ENCODE data around the gene AGPS. TPM values are rescaled to one million over a fixed set of nuclear protein-coding genes. Genes with fewer than 3 reads are reported as not detected.

AGPS gene
- polyA plus RNA-seq, 1 of the 3 experiments (the other 2 are of a cell fraction): 10.9 TPM

- TF ChIP-seq IRF3 (IDR thresholded peaks at IDR 0.05; ENCODE audit: low read depth, low read length): no peak
- TF ChIP-seq USF2 (IDR thresholded peaks at IDR 0.05; ENCODE audit: borderline replicate concordance, low read depth, low read length): no peak
- TF ChIP-seq, protein P1, sequence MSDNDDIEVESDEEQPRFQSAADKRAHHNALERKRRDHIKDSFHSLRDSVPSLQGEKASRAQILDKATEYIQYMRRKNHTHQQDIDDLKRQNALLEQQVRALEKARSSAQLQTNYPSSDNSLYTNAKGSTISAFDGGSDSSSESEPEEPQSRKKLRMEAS (IDR thresholded peaks at IDR 0.05; ENCODE audit: low read depth): no peak
- TF ChIP-seq NRF1 (IDR thresholded peaks at IDR 0.05; ENCODE audit: low read depth, low read length): no peak
- no peak for TF ChIP-seq RFX5 (IDR thresholded peaks at IDR 0.05; ENCODE audit: low read length)
- no peak for TF ChIP-seq TAF1 (IDR thresholded peaks at IDR 0.05; ENCODE audit: borderline replicate concordance, low read depth, low read length)
Observed at GRCh38 chr2:177359836-177360595, 32.6 kb upstream of the AGPS start (continued).

- no peaks in the 10 kb centered on the region for H3K36me3 ChIP-seq (replicated peaks in 1 of 2; ENCODE audit: control insufficient read depth in 1 of 2, insufficient read depth in 2 of 2, low read length in 1 of 2)
Observed at GRCh38 chr2:177362499-177362898, 30.1 kb upstream of the AGPS start.

More at GRCh38 chr2:177362499-177362898, 30.1 kb upstream of the AGPS start:
- H3K79me2 ChIP-seq (ENCODE audit: insufficient read depth): no peaks in the 10 kb centered on the region
- TF ChIP-seq REST (IDR thresholded peaks at IDR 0.05; ENCODE audit: low read depth, low read length) (no peak), SIN3A (IDR thresholded peaks at IDR 0.05; ENCODE audit: borderline replicate concordance, low read depth, low read length) (no peak), TEAD4 (IDR thresholded peaks at IDR 0.05; ENCODE audit: borderline replicate concordance, insufficient read depth) (no peak), TAF1 (IDR thresholded peaks at IDR 0.05; ENCODE audit: borderline replicate concordance, low read depth, low read length) (no peak), GATA2 (CRISPR knock-in tag; IDR thresholded peaks at IDR 0.05) (no peak), ELF1 (IDR thresholded peaks at IDR 0.05) (no peak), IRF3 (IDR thresholded peaks at IDR 0.05; ENCODE audit: low read depth, low read length) (no peak)
- CTCF ChIA-PET: no interaction called here
- no peak overlapping the region for H2AFZ ChIP-seq (ENCODE audit: low read depth)
- H4K20me1 ChIP-seq (ENCODE audit: insufficient read depth): no peaks in the 10 kb centered on the region
- H3K9ac ChIP-seq: no peak overlapping the region
- H3K4me1 ChIP-seq (ENCODE audit: control insufficient read depth in 1 of 2, insufficient read depth in 2 of 2, low read depth in 1 of 2, low read length in 1 of 2): no peaks in the 10 kb centered on the region
- 97% methylated on average over 3 of the region's 3 CpGs for WGBS (ENCODE audit: low lambda C conversion rate)
- H3K4me2 ChIP-seq: no peak overlapping the region
- H3K27me3 ChIP-seq (ENCODE audit: insufficient read depth): no peaks in the 10 kb centered on the region
- no peak for DNase-seq
- no peak overlapping the region for H3K4me3 ChIP-seq (ENCODE audit: low read depth in 2 of 2, low read length in 1 of 2)
- H3K9me3 ChIP-seq: no peaks in the 10 kb centered on the region
- H3K9me2 ChIP-seq: no peaks in the 10 kb centered on the region
- H3K27ac ChIP-seq (ENCODE audit: low read depth in 2 of 2, low read length in 1 of 2): no peak overlapping the region
- POLR2A ChIA-PET: no interaction called here
- H3F3A ChIP-seq (replicated peaks; ENCODE audit: insufficient read depth): no peaks in the 10 kb centered on the region

All from SK-N-SH (cell line).